Activated CD8-positive, alpha-beta T cell treated with anti-CD3 and anti-CD28 coated beads for 36 hours (primary cell): ENCODE results near the gene ATG16L2. TPM values are rescaled to one million over a fixed set of nuclear protein-coding genes. Genes with fewer than 3 reads are reported as not detected.

Experiments
- ATAC-seq: fragments of 200-7000 bp; cut with Tn5 transposase; one replicate; pipeline ENCODE4 v1.10.0; 2021; ENCODE audit warnings: mild to moderate bottlenecking, moderate library complexity
- CTCF ChIA-PET: fragments of 350-600 bp; sonication (Branson Sonifier 250); formaldehyde crosslinking; loops from one replicate; lab custom pipeline; 2021; ENCODE audit warnings: antibody characterized with exemption; lab: Charles Lee
- POLR2A ChIA-PET: fragments of 350-600 bp; sonication (Branson Sonifier 250); formaldehyde crosslinking; loops from one replicate; lab custom pipeline; 2021; ENCODE audit warnings: antibody characterized with exemption; lab: Charles Lee
- DNase-seq: peaks from one replicate; pipeline ENCODE4 v3.0.0-alpha.2; 2020
- H3K27ac Mint-ChIP-seq: one replicate; pipeline ENCODE4 v1.8.0; 2021; ENCODE audit warnings: mild to moderate bottlenecking, mixed read lengths
- H3K27me3 Mint-ChIP-seq: one replicate; pipeline ENCODE4 v1.8.0; 2021; ENCODE audit warnings: mixed read lengths
- H3K36me3 Mint-ChIP-seq: one replicate; pipeline ENCODE4 v1.8.0; 2021; ENCODE audit warnings: low read depth, mixed read lengths
- H3K4me1 Mint-ChIP-seq: one replicate; pipeline ENCODE4 v1.8.0; 2021; ENCODE audit warnings: low read depth, mixed read lengths
- H3K4me3 Mint-ChIP-seq: one replicate; pipeline ENCODE4 v1.8.0; 2021; ENCODE audit warnings: mild to moderate bottlenecking, moderate library complexity, mixed read lengths
- H3K9me3 Mint-ChIP-seq: one replicate; pipeline ENCODE4 v1.8.0; 2021; ENCODE audit warnings: mixed read lengths
- CTCF ChIP-seq: fragments of 200-600 bp; IDR thresholded peaks from one replicate; pipeline ENCODE4 v1.8.0; 2022; ENCODE audit warnings: antibody characterized with exemption, mild to moderate bottlenecking
- intact Hi-C: fragments of 100-400 bp; cut with micrococcal nuclease; formaldehyde crosslinking; loops from one replicate; pipeline ENCODE4 v1.10.0; 2022
- total RNA-seq, 2 experiments: library from RNA; stranded (reverse); gene quantifications; one replicate each; pipeline ENCODE4 v1.2.3, GENCODE V29; 2021

The ATG16L2 gene
- total RNA-seq, 2 experiments from 2014 or later = 70.8 to 71.4 TPM

GRCh38 chr11:72773291-72773690 is 40.9 kb upstream of the ATG16L2 start:
- H3K27me3 Mint-ChIP-seq = no peaks in the 10 kb centered on the region
- H3K4me3 Mint-ChIP-seq = no peak overlapping the region
- ChIA-PET CTCF (interaction anchor here (3.5 kb wide), 1 partner anchor 20 kb away, joined by 16 read pairs; the partner anchor contains the start of gene STARD10), POLR2A (no interaction called here)
- no peak for TF ChIP-seq CTCF
- ATAC-seq = peak; percentile 42
- no peak for DNase-seq
- intact Hi-C loops = no loop called here
- H3K27ac Mint-ChIP-seq = no peak overlapping the region
- no peaks in the 10 kb centered on the region for H3K9me3 Mint-ChIP-seq
- no peaks in the 10 kb centered on the region for H3K36me3 Mint-ChIP-seq
- H3K4me1 Mint-ChIP-seq = no peaks in the 10 kb centered on the region

GRCh38 chr11:72773696-72774095 is 40.5 kb upstream of the ATG16L2 start:
- DNase-seq (no peak), ATAC-seq (no peak)
- Mint-ChIP-seq H3K4me1 (no peaks in the 10 kb centered on the region), H3K9me3 (no peaks in the 10 kb centered on the region), H3K27me3 (no peaks in the 10 kb centered on the region), H3K36me3 (no peaks in the 10 kb centered on the region), H3K4me3 (no peak overlapping the region), H3K27ac (no peak overlapping the region)
- no peak for TF ChIP-seq CTCF
- CTCF ChIA-PET = interaction anchor here (1.1 to 3.5 kb wide), 2 partner anchors 20 to 48 kb away, joined by 3 to 16 read pairs; partner anchors contain the start of gene STARD10
- POLR2A ChIA-PET = no interaction called here
- intact Hi-C loops = no loop called here

- ATAC-seq = no peak
Observed at GRCh38 chr11:72774499-72774898, 39.7 kb upstream of the ATG16L2 start.

GRCh38 chr11:72775288-72776110 is 38.7 kb upstream of the ATG16L2 start:
- no peak for ATAC-seq
- Mint-ChIP-seq H3K9me3 (no peaks in the 10 kb centered on the region), H3K27me3 (no peaks in the 10 kb centered on the region), H3K4me3 (no peak overlapping the region), H3K27ac (no peak overlapping the region), H3K4me1 (no peaks in the 10 kb centered on the region), H3K36me3 (no peaks in the 10 kb centered on the region)
- no peak for TF ChIP-seq CTCF
- no peak for DNase-seq
- ChIA-PET CTCF (interaction anchor here (0.6 to 4.0 kb wide), 4 partner anchors 8 to 50 kb away, joined by 3 to 16 read pairs (median 10); partner anchors contain the start of gene STARD10), POLR2A (interaction anchor here (0.6 kb wide), 1 partner anchor 48 kb away, joined by 3 read pairs; no protein-coding TSS in a partner anchor)
- intact Hi-C loops = no loop called here

More at GRCh38 chr11:72774499-72774898, 39.7 kb upstream of the ATG16L2 start:
- TF ChIP-seq CTCF = no peak
- CTCF ChIA-PET = interaction anchor here (1.1 to 3.5 kb wide), 2 partner anchors 19 to 49 kb away, joined by 3 to 16 read pairs; partner anchors contain the start of gene STARD10
- Mint-ChIP-seq H3K4me1 (no peaks in the 10 kb centered on the region), H3K27me3 (no peaks in the 10 kb centered on the region), H3K9me3 (no peaks in the 10 kb centered on the region), H3K36me3 (no peaks in the 10 kb centered on the region), H3K4me3 (no peak overlapping the region), H3K27ac (no peak overlapping the region)
- no peak for DNase-seq
- intact Hi-C loops = no loop called here
- POLR2A ChIA-PET = no interaction called here
